NCI-H774 (cell line): ENCODE measurements around the gene NLRX1.
A peak's percentile ranks its signal among the peaks of the same experiment; 100 is the strongest.
"Not testable (repeated sequence)": the region's sequence is repeated elsewhere in the genome, so short reads cannot be mapped to it uniquely, and the experiment has no call there.

Source experiments
- DNase-seq: peaks from one replicate; lab custom pipeline; 2025; lab: John Stamatoyannopoulos, UW

NLRX1 gene

DNA sequence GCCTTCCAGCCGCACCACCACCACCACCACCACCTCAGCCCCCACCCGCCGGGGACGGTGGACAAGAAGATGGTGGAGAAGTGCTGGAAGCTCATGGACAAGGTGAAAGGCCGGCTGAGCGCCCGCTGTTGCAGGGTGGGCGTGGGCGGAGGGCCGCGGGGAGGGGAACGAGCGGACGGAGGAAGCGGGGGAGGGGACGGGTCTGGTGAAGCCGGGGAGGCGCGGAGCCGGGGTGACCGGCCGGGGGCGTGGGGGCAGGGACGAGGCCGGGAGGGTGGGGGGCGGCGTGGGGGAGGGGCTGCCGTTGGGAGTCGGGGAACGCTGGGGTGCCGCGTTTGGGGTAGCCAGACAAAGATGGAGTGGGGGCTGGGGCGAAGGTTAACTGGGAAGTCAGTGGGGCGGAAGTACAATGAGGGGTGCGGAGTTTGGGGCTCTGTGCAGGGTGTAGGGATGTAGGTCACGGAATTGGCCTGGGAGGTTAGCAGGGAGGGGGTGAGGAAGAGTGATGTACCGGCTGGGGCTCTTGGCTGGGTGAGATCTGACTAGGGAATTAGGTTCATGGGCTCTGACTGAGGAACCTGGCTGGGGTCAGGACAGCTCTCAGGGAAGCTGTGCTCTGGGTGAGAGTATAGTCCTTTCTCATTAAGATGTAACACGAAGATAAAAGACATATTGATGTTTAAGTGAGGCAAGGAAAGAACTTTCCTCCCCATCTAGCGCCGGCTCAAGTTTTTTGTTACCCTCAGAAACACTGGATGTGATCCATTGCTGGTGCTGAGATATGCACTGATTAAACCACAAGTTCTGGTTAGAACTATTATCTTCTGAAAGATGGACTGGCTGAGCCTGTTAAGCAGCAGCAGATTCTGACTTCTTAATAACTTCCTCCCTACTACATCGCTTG, 38.2 kb downstream of the NLRX1 start:
- DNase-seq, result no peak

DNA sequence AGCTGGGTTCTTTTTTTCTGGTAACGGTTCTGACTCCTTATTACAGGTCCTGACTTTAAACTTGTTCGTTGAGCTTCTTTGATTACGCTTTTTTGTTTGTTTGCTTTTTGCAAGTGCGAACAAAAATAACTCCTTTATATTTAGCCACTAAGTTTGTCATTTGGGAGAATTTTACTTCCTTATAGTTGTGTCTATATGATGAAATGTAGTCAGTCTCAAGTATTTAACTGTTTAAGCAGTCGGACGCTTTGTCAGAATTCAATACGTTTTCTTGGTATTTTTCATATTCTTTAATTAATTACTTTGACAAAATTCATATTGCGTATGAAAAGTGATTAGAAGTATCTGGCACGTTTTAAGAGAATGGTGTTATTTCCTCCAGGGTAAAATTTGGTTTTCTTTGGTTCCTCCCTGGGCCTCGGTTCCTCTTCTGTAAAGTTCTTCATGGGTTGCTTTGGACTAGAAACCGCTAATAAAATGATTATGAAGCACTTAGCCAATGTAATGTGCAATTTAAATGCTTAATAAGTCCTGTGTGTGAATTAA, 39.0 kb downstream of the NLRX1 start:
- no peak for DNase-seq

DNA sequence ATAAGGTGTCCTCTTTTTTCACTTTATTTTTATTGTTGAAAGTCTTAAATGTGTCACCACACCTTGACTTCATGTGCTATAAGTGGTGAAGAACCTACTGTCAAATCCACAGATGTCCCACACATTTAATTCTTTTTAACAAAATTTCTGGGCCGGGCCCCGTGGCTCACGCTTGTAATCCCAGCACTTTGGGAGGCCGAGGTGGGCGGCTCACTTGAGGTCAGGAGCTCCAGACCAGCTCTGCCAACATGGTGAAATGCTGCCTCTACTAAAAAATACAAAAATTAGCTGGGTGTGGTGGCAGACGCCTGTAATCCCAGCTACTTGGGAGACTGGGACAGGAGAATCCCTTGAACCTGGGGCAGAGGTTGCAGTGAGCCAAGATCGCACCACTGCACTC, 40.7 kb downstream of the NLRX1 start:
- no peak for DNase-seq

DNA sequence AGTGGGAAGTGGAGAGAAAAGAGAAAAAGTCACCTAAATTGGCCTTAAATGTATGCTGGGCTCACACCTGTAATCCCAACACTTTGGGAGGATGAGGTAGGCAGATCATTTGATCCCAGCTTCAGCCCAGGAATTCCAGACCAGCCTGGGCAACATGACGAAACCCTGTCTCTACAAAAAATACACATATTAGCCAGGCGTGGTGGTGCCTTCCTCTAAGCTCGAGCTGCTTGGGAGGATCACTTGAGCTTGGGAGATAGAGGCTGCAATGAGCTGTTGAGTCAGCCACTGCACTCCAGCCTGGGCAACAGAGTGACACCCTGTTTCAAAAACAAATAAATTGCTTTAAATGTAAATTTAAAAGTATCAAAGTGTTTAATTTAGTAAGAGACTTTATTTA, 41.5 kb downstream of the NLRX1 start:
- no peak for DNase-seq

DNA sequence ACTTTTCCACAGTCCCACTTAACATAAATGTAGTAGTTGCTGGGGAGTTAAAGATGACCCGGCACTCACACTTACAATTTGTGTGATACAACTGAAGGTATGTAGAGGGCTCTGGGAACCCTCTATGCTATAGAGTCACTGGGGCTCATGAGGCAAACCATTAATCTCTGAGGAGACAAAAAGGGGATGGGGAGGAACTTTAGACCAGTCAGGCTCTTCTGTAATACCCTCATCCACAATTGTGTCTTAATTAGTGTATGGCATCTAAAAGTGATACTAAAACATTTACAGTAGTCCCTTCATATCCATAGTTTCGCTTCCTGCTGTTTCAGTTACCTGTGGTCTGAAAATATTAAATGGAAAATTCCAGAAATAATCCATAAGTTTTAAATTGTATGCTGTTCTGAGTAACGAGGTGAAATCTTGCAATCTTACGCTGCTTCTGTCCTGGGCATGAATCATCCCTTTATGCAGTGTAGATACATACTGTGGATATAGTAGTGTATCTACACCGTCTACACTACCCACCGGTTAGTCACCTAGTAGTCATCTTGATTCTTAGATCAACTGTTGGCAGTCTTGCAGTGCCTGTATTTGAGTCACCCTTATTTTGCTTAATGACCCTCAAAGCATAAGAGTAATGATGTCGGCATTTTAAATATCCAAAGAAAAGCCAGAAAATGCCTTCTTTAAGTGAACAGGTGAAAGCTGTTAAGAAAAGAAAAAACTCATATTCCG, 49.8 kb downstream of the NLRX1 start:
- DNase-seq, result no peak

DNA sequence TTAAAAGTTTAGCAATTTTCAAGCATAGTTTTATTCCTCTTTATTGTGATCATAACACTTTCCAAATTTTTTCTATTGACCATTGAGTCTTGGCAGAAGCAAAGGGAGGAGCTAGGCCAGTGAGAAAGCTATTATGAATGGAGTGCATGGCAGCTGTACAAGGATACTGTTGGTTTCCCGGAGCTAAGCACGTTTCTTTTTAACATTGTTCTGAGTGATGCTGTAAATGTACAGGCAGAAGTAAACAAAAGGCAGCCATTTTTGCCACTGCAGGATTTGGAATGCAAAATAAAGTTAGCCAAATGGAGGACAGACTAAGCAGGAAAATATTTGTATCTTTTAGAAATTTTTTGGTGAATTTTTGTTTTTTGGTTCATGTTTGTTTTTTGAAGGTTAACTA, 53.8 kb downstream of the NLRX1 start:
- peak; percentile 84 for DNase-seq

DNA sequence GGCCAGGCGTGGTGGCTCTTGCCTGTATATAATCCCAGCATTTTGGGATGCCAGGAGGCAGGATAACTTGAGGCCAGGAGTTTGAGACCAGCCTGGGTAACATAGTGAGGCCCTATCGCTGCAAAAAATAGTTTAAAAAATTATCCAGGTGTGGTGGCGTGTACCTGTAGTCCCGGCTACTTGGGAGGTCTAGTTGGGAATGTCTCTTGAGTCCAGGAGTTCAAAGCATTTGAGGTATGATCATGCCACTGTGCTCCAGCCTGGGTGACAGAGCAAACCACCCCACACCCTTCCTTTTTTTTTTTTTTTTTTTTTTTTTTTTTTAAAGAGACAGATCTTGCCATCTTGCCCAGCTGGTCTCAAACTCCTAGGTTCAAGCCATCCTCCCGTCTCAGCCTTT, 54.4 kb downstream of the NLRX1 start:
- DNase-seq, result no peak

DNA sequence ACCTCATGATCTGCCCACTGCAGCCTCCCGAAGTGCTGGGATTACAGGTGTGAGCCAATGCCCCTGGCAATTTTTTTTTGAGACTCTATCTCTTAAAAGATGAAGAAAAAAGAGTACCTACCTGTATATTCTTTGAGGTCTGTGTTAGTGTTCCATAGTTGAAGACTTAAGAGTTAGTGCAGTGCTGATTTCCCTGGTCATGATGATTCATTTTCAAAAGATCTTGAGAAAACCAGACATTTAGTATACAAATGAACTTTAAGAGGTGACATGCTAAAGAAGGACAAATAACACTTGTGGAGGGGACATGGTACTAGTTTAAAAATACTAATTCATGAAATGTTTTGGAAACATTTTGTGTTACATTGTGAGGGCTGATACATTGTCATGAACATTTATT, 55.3 kb downstream of the NLRX1 start:
- no peak for DNase-seq

DNA sequence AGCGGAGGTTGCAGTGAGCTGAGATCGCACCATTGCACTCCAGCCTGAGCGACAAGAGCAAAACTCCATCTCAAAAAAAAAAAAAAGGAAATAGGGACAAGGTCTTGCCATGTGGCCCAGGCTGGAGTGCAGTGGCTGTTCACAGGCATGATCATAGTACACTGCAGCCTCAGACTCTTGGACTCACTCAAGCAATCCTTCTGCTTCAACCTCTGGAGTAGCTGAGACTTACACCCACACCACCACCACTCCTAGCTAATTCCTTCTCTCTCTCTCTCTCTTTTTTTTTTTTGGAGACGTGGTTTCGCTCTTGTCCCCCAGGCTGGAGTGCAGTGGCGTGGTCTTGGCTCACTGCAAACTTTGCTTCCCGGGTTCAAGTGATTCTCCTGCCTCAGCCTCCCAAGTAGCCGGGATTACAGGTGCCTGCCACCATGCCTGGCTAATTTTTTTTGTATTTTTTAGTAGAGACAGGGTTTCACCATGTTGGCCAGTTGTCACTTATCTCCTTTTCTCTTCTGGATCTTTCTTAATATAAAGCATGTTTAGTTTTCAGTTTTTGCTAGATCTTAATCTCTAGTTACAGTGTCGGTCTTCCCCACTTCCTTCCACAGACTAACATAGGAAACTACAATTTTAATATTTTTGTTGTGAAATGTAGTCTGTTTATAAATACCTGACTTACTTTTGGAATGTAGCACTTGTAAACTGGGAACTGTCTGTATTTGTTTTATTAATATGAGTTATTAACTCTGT, 60.2 kb downstream of the NLRX1 start:
- DNase-seq, result not testable (repeated sequence)

DNA sequence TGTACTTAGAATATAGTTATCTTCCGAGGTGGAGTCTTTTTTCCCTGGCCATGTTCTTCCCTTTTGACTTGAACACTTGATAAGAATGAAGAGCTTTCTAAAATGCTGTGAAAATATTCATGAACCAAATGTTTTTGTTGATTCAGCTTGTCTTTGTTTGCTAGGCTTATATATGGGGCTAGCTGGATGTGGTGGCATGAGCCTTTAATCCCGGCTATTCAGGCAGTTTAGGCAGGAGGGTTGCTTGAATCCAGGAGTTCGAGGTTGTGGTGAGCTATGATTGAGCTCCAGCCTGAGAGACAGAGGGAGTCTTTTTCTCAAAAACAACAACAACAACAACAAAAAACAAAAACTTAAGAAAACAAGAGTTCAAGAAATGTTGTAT, 60.8 kb downstream of the NLRX1 start:
- no peak for DNase-seq

DNA sequence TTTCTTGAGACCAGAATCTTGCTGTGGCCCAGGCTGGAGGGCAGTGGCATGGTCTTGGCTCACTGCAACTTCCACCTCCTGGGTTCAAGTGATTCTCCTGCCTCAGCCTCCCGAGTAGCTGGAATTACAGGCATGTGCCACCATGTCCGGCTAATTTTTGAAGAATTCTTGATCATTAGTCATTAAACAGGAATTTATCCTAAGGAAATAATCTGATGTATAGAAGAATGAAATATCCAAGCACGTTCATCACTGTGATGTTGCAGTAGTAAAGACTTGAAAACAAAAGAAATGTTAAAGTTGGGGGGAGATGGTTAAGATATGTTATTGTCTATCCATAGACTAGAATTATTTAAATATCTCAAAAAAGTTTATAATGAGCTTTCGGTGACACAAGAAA, 61.2 kb downstream of the NLRX1 start:
- no peak for DNase-seq
